ENCODE data around the gene SPP1. TPM values are rescaled to one million over a fixed set of nuclear protein-coding genes. Genes with fewer than 3 reads are reported as not detected.

Gene SPP1
- total RNA-seq, 1 experiment from 2014 or later = 1,002 TPM

- BruUV-seq (replicated peaks) = no TSS peak
- no peak for DNase-seq
- H3K4me3 Mint-ChIP-seq (ENCODE audit: low read depth, unreplicated experiment) = no peak overlapping the region
- no peaks in the 10 kb centered on the region for H3K36me3 Mint-ChIP-seq (ENCODE audit: insufficient read depth, unreplicated experiment)
- TF ChIP-seq CTCF (IDR thresholded peaks at IDR 0.05; ENCODE audit: unreplicated experiment) = no peak
- H3K27ac Mint-ChIP-seq (ENCODE audit: unreplicated experiment) = peak overlapping the region; percentile 65
- H3K4me1 Mint-ChIP-seq (ENCODE audit: low read depth, unreplicated experiment) = peaks cover 9% of the 10 kb centered on the region
- no peaks in the 10 kb centered on the region for H3K9me3 Mint-ChIP-seq (ENCODE audit: low read depth, unreplicated experiment)
- no peaks in the 10 kb centered on the region for H3K27me3 Mint-ChIP-seq (ENCODE audit: unreplicated experiment)
- CTCF ChIA-PET = interaction anchor here (0.5 to 1.4 kb wide), 2 partner anchors 59 to 110 kb away, joined by 4 to 5 read pairs; no protein-coding TSS in a partner anchor
- intact Hi-C loops (cut with micrococcal nuclease; ENCODE audit: unreplicated experiment) = no loop called here
Measured at GRCh38 chr4:87962398-87963146, 12.9 kb upstream of the SPP1 start.

DNA sequence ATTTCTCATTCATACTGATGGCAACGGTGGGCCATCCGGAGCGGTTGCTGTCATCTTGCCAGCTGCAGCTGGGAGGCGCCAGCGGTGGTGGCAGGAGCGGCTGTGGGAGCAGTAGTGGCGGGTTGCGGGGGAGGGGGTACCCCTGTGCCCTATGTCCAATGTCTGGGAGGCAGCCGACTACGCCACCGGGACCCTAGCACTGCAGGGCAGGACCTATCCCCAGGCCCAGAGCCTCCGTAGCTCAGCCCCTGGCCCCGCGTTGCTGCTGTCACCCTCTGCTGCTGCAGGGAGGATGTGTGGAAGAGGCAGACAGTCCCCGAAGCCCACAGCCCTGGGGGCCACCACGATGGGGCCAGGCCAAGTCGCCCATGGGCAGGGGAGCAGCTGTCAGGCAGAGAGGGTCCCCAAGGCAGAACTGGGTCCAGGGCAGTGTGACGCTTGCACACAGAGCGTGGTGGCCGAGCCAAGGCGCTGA is 10.0 kb upstream of the SPP1 start:
- Mint-ChIP-seq H3K36me3 (ENCODE audit: insufficient read depth, unreplicated experiment) (no peaks in the 10 kb centered on the region), H3K27ac (ENCODE audit: unreplicated experiment) (no peak overlapping the region), H3K9me3 (ENCODE audit: low read depth, unreplicated experiment) (no peaks in the 10 kb centered on the region), H3K27me3 (ENCODE audit: unreplicated experiment) (no peaks in the 10 kb centered on the region), H3K4me1 (ENCODE audit: low read depth, unreplicated experiment) (peaks cover 17% of the 10 kb centered on the region), H3K4me3 (ENCODE audit: low read depth, unreplicated experiment) (no peak overlapping the region)
- TF ChIP-seq CTCF (IDR thresholded peaks at IDR 0.05; ENCODE audit: unreplicated experiment) = no peak
- BruUV-seq (replicated peaks) = no TSS peak
- CTCF ChIA-PET = interaction anchor here (0.6 kb wide), 1 partner anchor 113 kb away, joined by 4 read pairs; no protein-coding TSS in a partner anchor
- intact Hi-C loops (cut with micrococcal nuclease; ENCODE audit: unreplicated experiment) = no loop called here
- no peak for DNase-seq

DNA sequence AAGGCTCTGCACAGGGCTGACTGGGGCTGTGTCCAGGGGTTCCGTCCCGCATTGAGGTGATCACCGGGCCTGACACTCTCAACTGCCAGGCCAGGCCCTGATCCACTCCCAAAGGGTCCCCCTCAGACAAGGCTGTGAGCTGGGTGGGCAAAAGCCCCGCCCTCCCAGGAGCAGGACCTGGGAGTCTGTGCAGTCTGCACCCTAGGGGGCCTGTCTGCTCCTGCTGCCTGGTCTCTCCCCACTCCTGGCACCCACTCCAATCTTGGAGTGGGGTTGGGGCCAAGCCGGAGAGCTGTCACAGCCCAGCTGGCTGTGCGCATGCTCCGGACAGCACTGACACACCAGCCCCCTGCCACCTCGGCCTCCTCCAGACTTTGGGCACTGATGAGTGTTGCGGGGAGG is 9.4 kb upstream of the SPP1 start:
- no peak for DNase-seq
- intact Hi-C loops (cut with micrococcal nuclease; ENCODE audit: unreplicated experiment) = no loop called here
- CTCF ChIA-PET = interaction anchor here (0.6 kb wide), 1 partner anchor 114 kb away, joined by 4 read pairs; no protein-coding TSS in a partner anchor
- no peak overlapping the region for H3K27ac Mint-ChIP-seq (ENCODE audit: unreplicated experiment)
- no TSS peak for BruUV-seq (replicated peaks)
- no peak for TF ChIP-seq CTCF (IDR thresholded peaks at IDR 0.05; ENCODE audit: unreplicated experiment)
- H3K36me3 Mint-ChIP-seq (ENCODE audit: insufficient read depth, unreplicated experiment) = no peaks in the 10 kb centered on the region
- no peak overlapping the region for H3K4me3 Mint-ChIP-seq (ENCODE audit: low read depth, unreplicated experiment)
- no peaks in the 10 kb centered on the region for H3K27me3 Mint-ChIP-seq (ENCODE audit: unreplicated experiment)
- H3K4me1 Mint-ChIP-seq (ENCODE audit: low read depth, unreplicated experiment) = peaks cover 21% of the 10 kb centered on the region
- no peaks in the 10 kb centered on the region for H3K9me3 Mint-ChIP-seq (ENCODE audit: low read depth, unreplicated experiment)

DNA sequence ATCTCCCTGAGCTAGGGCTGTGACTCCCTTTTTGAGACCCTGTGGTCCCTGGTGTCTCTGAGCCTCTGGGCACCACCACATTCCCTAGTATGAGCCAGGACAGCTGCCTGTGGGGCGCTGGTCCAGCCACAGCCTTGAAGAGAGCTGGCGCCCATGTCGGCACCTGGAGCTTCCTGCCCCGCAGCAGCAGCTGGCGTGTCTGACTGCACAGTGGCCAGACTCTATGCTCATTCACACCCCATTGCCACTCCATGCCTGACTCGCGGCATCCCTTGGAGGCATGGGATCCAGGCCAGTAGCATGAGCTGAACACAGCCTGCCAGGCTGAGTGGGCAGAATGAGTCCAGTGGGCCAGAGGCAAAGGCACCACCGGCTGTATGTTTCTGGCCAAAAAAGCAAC is 8.3 kb upstream of the SPP1 start:
- no TSS peak for BruUV-seq (replicated peaks)
- intact Hi-C loops (cut with micrococcal nuclease; ENCODE audit: unreplicated experiment) = no loop called here

More for the DNA sequence above, 8.3 kb upstream of the SPP1 start:
- no peaks in the 10 kb centered on the region for H3K36me3 Mint-ChIP-seq (ENCODE audit: insufficient read depth, unreplicated experiment)
- CTCF ChIA-PET = no interaction called here
- no peaks in the 10 kb centered on the region for H3K27me3 Mint-ChIP-seq (ENCODE audit: unreplicated experiment)
- no peaks in the 10 kb centered on the region for H3K9me3 Mint-ChIP-seq (ENCODE audit: low read depth, unreplicated experiment)
- DNase-seq = no peak
- no peak for TF ChIP-seq CTCF (IDR thresholded peaks at IDR 0.05; ENCODE audit: unreplicated experiment)
- H3K4me1 Mint-ChIP-seq (ENCODE audit: low read depth, unreplicated experiment) = peaks cover 22% of the 10 kb centered on the region
- no peak overlapping the region for H3K4me3 Mint-ChIP-seq (ENCODE audit: low read depth, unreplicated experiment)
- no peak overlapping the region for H3K27ac Mint-ChIP-seq (ENCODE audit: unreplicated experiment)
